ENCODE measurements around the gene PPP6R1.
A peak's percentile ranks its signal among the peaks of the same experiment; 100 is the strongest.

PPP6R1 gene

DNA sequence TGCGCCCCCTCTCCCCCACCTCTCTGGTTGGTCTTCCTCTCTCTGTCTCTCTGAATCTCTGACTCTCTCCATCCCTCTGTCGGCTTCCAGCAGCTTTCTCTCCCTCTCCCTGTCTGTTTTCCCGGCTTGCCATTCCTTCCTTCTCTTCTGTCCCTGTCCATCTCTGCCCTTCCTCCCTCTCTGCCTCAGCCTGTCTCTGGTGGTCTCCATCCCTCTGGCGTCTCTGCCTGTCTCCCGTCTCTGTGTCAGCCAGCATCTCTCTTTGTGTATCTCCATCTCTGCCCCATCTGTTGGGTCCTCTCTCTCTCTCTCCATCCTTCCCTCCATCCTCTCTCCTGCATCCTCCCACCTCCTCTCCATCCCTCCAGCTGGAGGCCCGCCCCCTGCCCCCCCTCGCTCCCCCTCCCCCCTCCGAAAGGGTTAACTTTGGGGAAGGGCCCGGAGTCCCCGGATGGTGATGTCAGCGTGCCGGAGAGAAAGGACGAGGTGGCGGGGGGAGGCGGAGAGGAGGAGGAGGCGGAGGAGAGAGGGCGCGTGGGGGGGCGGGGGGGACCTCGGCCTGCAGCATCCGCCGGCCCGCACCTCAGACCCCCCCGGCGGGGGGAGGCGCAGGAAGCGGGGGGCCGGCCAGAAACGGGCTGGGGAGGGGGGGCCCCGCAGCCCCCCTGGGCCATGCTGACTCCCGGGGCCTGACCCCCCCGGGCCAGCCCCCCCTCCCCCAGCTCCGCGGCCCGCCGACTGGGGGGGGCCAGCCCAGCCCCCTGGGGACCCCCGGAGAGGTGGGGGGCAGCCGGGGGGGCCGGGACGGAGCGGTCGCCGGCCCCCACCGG lies 24.9 kb upstream of the PPP6R1 start, which contains the start of gene BRSK1:
Gene BRSK1 (plus strand): TSS at position 450 of the 830 bp plus-strand sequence. CDS start 446 bp downstream, outside the sequence.
- no peak for DNase-seq

DNA sequence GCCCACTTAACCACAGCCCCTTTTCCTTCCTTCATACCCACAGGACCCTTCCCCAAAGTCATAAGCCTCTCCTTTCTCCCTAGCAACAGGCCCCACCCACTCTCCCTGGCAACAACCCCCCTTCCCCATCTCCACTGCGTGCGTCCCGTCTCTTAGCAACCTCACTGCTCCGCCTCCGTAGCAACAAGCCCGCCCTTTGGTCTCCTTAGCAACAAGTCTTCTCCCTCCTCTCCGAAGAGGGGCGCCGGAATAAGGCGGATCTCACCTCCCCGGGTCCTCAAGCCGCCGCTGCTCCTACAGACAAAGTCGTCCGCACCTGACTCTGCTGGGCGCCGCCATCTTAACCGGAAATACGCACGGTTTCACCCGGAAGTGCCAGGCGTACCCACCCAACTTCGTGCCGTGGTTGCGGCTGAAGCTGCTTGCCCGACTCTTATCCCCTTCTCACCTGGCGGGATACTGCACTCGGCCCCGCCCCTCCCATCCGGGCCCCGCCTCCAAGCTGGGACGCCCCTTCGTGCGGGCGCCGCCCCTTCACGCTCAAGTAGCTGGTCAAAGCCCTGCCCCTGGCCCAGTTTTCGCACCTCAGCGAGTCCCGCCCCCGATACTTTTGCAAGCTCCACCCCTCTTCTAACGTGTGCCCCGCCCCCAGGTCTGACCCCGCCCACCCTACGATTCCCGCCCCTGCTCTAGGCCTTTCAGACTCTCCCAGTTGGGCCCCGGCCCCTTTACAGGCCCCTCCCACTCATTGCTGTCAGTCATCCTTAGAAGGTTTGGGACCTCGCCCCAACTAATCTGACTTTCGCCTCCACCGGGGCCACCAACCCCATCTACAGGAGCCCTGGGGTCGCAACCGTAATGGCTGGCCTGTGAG lies 21.2 kb upstream of the PPP6R1 start, which contains the start of gene HSPBP1:
Gene HSPBP1 (minus strand): TSS at position 341 of the 874 bp plus-strand sequence. CDS start 502 bp downstream, outside the sequence.
- DNase-seq = peak; percentile 86 to 88 (median 88)

- DNase-seq = no peak
Observed at GRCh38 chr19:55279340-55279739, 20.5 kb upstream of the PPP6R1 start.

- no peak for DNase-seq
Observed at GRCh38 chr19:55278391-55279135, 19.7 kb upstream of the PPP6R1 start.

- no peak for DNase-seq
Observed at GRCh38 chr19:55277494-55277893, 18.7 kb upstream of the PPP6R1 start.

DNA sequence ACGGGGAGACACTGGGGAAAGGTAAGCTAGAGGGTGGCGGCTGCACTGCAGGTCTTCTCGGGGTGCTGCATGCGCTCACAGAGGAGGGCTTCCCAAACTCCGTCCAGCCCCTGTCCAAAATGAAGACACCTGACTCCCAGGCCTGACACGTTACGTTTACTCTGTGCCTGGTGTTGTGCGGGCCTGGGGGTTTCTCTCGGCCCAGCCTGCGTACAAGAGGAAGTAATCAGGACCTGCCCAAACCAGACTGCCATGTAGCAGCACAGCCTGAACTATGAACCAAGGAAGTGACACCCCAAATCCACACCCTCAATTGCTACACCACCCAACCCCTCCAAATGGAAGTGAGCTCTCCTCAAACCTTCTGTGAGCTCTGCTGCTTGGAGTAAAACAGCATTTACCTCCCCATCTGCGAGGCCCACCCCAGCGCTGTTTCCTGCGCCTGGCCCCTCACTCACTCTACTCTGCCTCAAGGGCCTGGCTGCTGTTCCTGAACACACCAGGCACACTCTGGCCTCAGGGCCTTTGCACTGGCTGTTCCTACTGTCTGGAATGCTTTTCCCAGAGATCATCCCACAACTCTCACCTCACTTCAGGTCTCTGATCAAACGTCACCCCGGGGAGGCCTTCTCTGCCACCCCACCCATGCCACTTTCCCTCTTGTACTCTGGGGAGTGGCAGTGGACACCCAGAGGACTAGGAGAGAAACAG lies 18.1 kb upstream of the PPP6R1 start:
- DNase-seq = no peak

DNA sequence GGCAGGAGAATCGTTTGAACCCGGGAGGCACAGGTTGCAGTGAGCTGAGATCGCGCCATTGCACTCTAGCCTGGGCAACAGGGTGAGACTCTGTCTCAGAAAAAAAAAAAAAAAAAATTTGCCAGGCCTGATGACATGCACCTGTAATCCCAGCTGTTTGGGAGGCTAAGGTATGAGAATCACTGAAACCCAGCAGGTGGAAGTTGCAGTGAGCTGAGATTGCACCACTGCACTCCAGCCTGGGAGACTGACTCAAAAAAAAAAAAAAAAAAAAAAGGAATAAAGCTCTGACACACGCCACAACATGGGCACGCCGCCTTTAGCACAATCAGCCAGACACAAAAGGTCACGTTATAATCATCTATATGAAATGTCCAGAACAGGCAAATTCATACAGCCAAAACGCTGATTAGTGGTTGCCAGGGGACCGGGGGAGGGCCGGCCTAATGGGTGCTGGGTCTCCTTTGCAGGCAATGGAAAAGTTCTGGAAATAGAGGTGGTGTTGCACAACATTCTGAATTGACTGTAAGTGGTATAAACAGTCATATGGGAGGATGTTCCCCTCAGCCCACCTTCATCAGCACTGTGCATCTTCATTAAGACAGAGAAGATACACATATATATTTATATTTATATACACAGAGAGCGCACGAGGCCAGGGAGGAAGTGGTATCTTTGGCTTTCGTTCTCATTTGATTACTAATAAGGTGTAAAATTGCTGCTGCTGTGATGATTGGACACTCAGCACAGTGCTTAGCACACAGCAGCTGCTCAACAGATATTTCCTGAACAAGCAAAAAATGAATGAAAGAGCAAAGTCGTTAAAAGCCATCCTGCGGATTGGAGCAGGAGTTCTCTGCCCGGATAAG lies 17.3 kb upstream of the PPP6R1 start:
- DNase-seq = peak in 1 of 3 donors; percentile 15

- no peak for DNase-seq
Observed at GRCh38 chr19:55273978-55274707, 15.3 kb upstream of the PPP6R1 start.

GRCh38 chr19:55272142-55272541 lies 13.3 kb upstream of the PPP6R1 start:
- DNase-seq = no peak

DNA sequence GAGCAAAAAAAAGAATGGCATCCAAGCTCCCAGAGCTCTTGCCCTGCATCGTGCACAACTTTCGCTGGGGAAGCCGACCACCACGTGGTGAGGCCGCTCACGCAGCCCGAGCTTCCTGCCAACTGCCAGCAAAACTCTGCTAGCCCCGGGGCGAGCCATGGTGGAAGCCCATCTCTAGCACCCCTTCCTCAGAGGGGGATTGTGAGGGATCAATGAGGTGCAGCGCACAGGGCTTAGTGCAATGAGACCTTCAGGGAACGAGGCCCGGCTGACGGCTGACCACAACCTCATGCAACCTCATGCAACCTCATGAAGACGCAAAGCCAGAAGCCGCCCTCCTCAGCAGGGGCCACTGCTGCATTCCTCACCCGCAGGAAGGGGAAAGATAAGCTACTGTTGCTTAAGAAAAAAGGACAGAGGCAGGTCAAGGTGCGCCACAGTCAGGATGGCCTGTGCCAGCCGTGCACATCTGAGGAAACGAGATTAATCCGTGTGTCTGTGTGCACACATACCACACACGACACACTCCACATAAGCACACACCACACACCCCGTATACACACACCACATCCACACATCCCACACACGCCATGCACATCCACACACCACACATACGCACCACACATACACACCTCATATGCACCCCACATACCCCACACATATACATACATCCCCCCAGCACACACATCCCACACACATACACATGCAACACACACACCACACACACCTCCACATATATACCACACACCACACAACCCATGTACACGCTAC lies 11.5 kb upstream of the PPP6R1 start:
- no peak for DNase-seq

DNA sequence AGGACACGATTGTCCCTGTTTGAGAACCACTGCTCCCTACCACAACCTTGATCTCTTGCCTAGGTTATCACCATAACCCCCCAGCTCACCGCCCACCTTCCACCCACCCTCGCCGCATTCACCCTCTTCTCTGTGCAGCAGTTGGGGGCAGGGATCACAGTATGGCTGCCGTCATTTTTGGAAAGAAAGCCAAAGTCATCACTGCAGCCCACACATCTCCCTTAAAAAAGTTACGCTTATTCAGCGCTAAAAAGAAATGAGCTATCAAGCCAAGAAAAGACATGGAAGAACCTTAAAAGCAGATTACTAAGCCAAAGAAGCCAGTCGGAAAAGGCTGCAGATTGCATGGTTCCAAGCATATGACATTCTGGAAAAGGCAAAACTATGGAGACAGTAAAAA lies 10.5 kb upstream of the PPP6R1 start:
- DNase-seq = no peak

DNA sequence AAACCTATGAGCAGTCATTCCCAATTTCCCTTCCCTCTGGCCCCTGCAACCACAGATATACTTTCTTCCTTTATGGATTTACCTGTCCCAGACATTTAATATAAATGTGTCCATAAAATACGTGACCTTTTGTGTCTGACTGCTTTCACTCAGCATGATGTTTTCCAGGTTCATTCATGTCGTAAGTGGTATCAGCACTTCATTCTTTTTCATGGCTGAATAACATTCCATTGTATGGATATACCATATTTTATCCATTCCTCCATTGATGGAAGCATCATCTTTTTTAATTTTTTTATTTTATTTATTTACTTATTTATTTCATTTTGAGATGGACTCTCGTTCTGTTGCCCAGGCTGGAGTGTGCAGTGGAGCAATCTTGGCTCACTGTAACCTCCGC lies 8.0 kb upstream of the PPP6R1 start:
- no peak for DNase-seq

GRCh38 chr19:55266404-55266803 lies 7.6 kb upstream of the PPP6R1 start:
- no peak for DNase-seq

DNA sequence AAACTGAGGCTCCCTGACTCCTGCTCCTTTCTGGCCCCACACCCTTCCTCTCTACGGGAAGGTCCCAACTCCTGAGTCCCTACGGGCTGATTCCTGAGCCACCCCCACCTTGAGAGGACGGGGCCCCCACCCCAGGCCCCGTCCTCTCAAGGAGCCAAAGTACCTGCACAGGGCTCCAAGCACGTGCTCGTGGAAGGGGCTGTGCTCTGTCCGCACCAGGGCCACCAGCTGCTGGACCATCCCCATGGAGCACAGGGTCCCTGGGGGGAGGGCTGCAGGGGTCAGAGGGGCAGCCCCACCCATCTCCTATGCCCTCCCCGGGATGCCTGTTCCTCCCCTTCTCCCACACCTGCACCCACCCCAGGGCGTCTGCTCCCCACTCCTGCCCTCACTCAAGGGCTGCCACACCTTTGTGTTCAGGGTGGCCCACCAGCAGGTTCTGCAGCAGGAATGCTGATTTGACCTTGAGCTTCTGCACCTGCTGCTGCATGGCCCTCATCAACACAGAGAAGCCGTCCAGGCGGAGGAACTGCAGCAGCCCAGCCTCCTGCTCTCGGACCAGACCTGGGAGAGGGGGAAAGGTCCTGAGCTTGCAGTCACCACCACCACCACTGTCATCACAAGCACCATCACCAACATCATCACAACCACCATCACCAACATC lies 7.0 kb upstream of the PPP6R1 start:
- DNase-seq = no peak

DNA sequence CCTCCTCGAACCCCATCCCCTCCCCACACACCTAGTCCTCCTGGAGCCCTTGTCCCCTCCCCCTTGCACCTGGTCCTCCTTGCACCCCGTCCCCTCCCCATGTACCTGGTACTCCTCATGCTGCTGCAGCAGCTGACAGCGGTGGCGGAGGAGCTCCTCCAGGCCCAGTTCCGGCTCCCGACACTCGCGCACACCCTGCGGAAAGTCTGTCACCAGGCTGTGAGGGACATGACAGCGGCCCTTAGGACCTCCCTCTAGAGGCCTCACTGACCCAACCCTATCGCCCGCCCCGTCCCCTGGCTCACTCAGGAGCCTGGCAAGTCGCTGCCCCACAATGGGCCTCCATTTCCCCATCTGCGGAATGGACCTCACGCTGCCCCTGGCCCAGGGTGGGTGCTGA lies 6.4 kb upstream of the PPP6R1 start:
- DNase-seq = no peak

DNA sequence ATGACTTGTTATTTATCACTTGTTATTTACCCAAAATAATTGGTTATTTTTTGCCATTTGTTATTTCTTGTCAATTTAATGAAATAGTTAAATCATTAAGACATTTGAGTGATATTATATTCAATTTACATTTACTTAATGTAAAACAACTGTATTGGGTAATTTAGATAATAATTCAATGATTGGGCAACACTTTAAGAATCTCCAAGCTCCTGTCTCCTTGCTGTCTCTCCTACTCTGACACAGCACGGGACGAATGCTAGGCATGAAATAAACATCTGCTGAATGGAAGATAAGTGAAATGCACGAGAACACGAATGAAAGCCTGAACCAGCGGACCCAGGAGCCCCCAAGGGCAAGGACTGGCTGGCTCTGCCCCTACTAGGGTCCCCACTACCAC lies 5.7 kb upstream of the PPP6R1 start:
- no peak for DNase-seq

DNA sequence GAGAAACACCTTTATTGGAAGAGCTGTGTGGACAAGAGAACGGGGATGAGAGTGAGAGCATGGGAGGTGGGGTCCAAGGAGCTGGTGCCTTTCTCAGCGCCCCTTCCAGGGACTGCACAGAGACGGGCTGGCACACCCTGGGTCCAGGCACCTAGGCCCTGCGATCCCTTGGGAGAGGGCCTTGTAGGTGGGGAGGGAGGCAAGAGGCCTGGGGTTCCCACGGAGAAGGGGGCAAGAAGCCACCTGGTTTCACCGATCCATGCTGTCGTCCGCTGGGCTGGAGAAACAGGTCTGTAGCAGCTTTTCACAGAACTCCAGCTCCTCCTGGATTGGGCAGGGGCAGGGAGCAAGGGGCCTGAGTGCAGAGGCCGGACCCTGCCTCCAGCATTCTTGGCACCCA lies 3.5 kb upstream of the PPP6R1 start:
- DNase-seq = no peak

DNA sequence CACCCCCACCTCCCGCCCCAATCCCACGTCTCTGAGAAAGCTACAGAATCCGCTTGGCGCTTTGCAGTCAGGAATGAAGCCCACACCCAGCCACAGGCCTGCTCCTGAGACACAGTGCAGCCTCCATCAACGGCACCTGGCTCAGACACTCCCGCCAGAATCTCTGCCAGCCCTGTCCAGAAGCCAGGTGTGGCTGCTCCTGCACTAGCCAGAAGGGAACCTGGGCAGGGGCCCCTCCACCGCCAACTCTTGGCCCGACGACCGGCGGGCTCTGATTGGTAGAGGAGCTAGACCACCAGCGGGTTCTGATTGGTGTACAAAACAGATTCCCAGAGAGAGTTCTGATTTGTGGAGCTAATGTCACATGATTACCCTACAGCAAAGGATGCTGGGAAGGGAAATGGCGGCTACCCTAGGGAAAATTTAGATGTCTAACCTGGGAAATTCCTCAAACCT lies 2.9 kb upstream of the PPP6R1 start:
- DNase-seq = no peak
